K562 (cell line): ENCODE data around the gene GRIK5. TPM values are rescaled to one million over a fixed set of nuclear protein-coding genes. Genes with fewer than 3 reads are reported as not detected.

Experiments used
- ATAC-seq: fragments of 200-7000 bp; cut with Tn5 transposase; 3 replicates; pipeline ENCODE4 v1.9.1; 2020; ENCODE audit warnings: moderate library complexity
- BruUV-seq: library from RNA; stranded (reverse); fragments of 400-500 nt; replicated peaks from 2 replicates; lab custom pipeline; 2021; lab: Mats Ljungman, UMichigan
- CTCF ChIA-PET: fragments of 300-600 bp; formaldehyde crosslinking; extraction: SDS; loops from one replicate; lab custom pipeline; 2021; ENCODE audit warnings: low intra/inter-chr PET ratio; lab: Yijun Ruan, JAX
- POLR2A ChIA-PET: fragments of 300-600, 350-650 bp; sonication (Branson Sonifier 250); formaldehyde crosslinking; extraction: SDS; loops from one replicate; lab custom pipeline; 2021; ENCODE audit warnings: antibody characterized with exemption, inconsistent platforms; lab: Yijun Ruan, JAX
- DNase-seq, 4 experiments: peaks; one replicate each; pipeline versions ENCODE4 v3.0.0 to v3.0.0-alpha.2; 2011 to 2018; ENCODE audit warnings: low spot score in 3 of 4, mixed read lengths in 3 of 4; ENCODE audit errors: extremely low read depth in 1 of 4
- FAIRE-seq: peaks from 2 replicates; lab custom pipeline; 2011; peaks lifted over from hg19 to GRCh38; lab: Jason Lieb, UNC
- H2AFZ ChIP-seq: 2 replicates; pipeline ENCODE4 v1.6.0; 2011; ENCODE audit warnings: low read depth, low read length, control low read depth, inconsistent platforms
- H3K27ac ChIP-seq: fragments of 200-600 bp; 3 replicates; pipeline ENCODE4 v1.8.0; 2011; ENCODE audit warnings: low read depth, mild to moderate bottlenecking, control low read depth, inconsistent platforms, low read length, moderate library complexity, mixed read lengths; ENCODE audit errors: extremely low read depth
- H3K27me3 ChIP-seq, 2 experiments: fragments of 300-600 bp in 1 of 2; 2 replicates in 1 of 2; 3 replicates in 1 of 2; pipeline versions ENCODE4 v1.6.0 to v1.8.0; 2011; ENCODE audit warnings: inconsistent platforms in 2 of 2, low read length in 2 of 2, mild to moderate bottlenecking in 1 of 2, mixed read lengths in 1 of 2, moderate library complexity in 1 of 2; ENCODE audit not compliant: control insufficient read depth in 2 of 2, insufficient read depth in 2 of 2
- H3K36me3 ChIP-seq: fragments of 300-600 bp; 3 replicates; pipeline ENCODE4 v1.8.0; 2011; ENCODE audit warnings: mild to moderate bottlenecking, low read length, inconsistent platforms; ENCODE audit not compliant: control insufficient read depth, insufficient read depth
- H3K4me1 ChIP-seq, 2 experiments: fragments of 200-600 bp in 1 of 2; replicated peaks in 1 of 2; 2 replicates in 1 of 2; 3 replicates in 1 of 2; pipeline versions ENCODE4 v1.5.1 to v1.8.0; 2011; ENCODE audit warnings: inconsistent platforms in 2 of 2, low read length in 2 of 2, mild to moderate bottlenecking in 1 of 2, mixed read lengths in 1 of 2, moderate library complexity in 1 of 2; ENCODE audit not compliant: control insufficient read depth in 2 of 2, insufficient read depth in 2 of 2
- H3K4me2 ChIP-seq: 2 replicates; pipeline ENCODE4 v1.6.1; 2011; ENCODE audit warnings: low read length, control low read depth, inconsistent platforms, mixed read lengths; ENCODE audit not compliant: insufficient read depth
- H3K4me3 ChIP-seq: fragments of 200-600 bp; sonication (generic), shearing (Covaris generic); 2 replicates; pipeline ENCODE4 v1.5.1; 2016; ENCODE audit warnings: control low read depth, inconsistent platforms
- H3K79me2 ChIP-seq: fragments of 200-600 bp; 3 replicates; pipeline ENCODE4 v1.8.0; 2011; ENCODE audit warnings: low read length, inconsistent platforms; ENCODE audit not compliant: control insufficient read depth, insufficient read depth
- H3K9ac ChIP-seq, 2 experiments: 2 replicates each; pipeline versions ENCODE4 v1.6.0 to v1.6.1; 2011; ENCODE audit warnings: low read depth in 2 of 2, low read length in 2 of 2, control low read depth in 1 of 2, inconsistent platforms in 1 of 2, mild to moderate bottlenecking in 1 of 2, mixed read lengths in 1 of 2; ENCODE audit not compliant: insufficient read depth in 1 of 2
- H3K9me1 ChIP-seq: one replicate; pipeline ENCODE4 v1.6.0; 2011; ENCODE audit warnings: inconsistent platforms, mild to moderate bottlenecking, low read length, moderate library complexity; ENCODE audit not compliant: control insufficient read depth, insufficient read depth
- H3K9me3 ChIP-seq: replicated peaks from 2 replicates; pipeline ENCODE4 v1.5.1; 2011; ENCODE audit warnings: low read depth, low read length, inconsistent platforms; ENCODE audit not compliant: control insufficient read depth, insufficient read depth
- H4K20me1 ChIP-seq: replicated peaks from 2 replicates; pipeline ENCODE4 v1.6.1; 2011; ENCODE audit warnings: low read length, inconsistent platforms, mixed read lengths; ENCODE audit not compliant: control insufficient read depth, insufficient read depth
- CREM ChIP-seq: IDR thresholded peaks from 2 replicates; pipeline ENCODE4 v1.6.1; 2014; ENCODE audit warnings: antibody characterized with exemption, low read depth
- ETV1 ChIP-seq: fragments of 450-650 bp; conservative IDR thresholded peaks from 2 replicates; pipeline ENCODE4 v1.6.1; 2016; ENCODE audit warnings: missing genetic modification characterization, control low read depth, low read depth, missing compliant biosample characterization
- GABPA ChIP-seq: fragments of 200-800 bp; sonication (Bioruptor generic); conservative IDR thresholded peaks from 2 replicates; pipeline ENCODE4 v1.6.1; 2016; ENCODE audit warnings: low read depth, missing genetic modification characterization, missing compliant biosample characterization
- LCOR ChIP-seq: sonication (generic); formaldehyde crosslinking; IDR thresholded peaks from 2 replicates; pipeline ENCODE4 v1.8.0; 2022; ENCODE audit warnings: mild to moderate bottlenecking, missing genetic modification reagents
- MGA ChIP-seq: fragments of 450-650 bp; IDR thresholded peaks from 2 replicates; pipeline ENCODE4 v1.6.1; 2016; ENCODE audit warnings: mild to moderate bottlenecking, moderate library complexity
- PKNOX1 ChIP-seq: fragments of 450-650 bp; IDR thresholded peaks from 2 replicates; pipeline ENCODE4 v1.6.1; 2016
- ZNF121 ChIP-seq: sonication (generic); formaldehyde crosslinking; conservative IDR thresholded peaks from 2 replicates; pipeline ENCODE4 v1.8.0; 2022; ENCODE audit warnings: missing genetic modification reagents
- ZNF707 ChIP-seq: fragments of 250-450 bp; sonication (Bioruptor Pico); conservative IDR thresholded peaks from 2 replicates; pipeline ENCODE4 v1.8.0; 2022; ENCODE audit warnings: inconsistent platforms, mild to moderate bottlenecking, moderate library complexity
- WGBS: fragments of 100-300 bp; shearing (Covaris generic); methylation state at CpG from one replicate; pipeline ENCODE4 v1.1.6; 2016; ENCODE audit warnings: low coverage, mixed read lengths; ENCODE audit not compliant: insufficient coverage; ENCODE audit errors: missing lambda C conversion rate; 5-methylcytosine and 5-hydroxymethylcytosine counted together
- in situ Hi-C: fragments of 300-500 bp; cut with MboI; formaldehyde crosslinking; loops from 4 replicates; pipeline ENCODE4 v1.15.0; 2018; ENCODE audit warnings: inconsistent platforms, mixed read lengths
- intact Hi-C: fragments of 100-400 bp; cut with micrococcal nuclease; formaldehyde crosslinking; loops from 2 replicates; pipeline ENCODE4 v1.14.2; 2022
- polyA plus RNA-seq, 8 experiments: library from polyadenylated mRNA; depleted of rRNA in 4 of 8; stranded (reverse) in 5 of 8; unstranded in 3 of 8; fragments of >200 nt; fragmentation: Nextera tagmentation in 2 of 8; fragmentation: Illumina TruSeq in 1 of 8; extraction: Ambion mirVana in 2 of 8; extraction: Trizol in 1 of 8; gene quantifications; 2 replicates each; pipeline versions ENCODE4 v1.2.1 to v1.2.3, GENCODE V29; 2011 to 2014; ENCODE audit warnings: inconsistent platforms in 1 of 8, missing spikeins in 1 of 8
- total RNA-seq, 7 experiments: library from RNA; depleted of rRNA in 6 of 7; stranded (reverse); fragments of >200 nt in 6 of 7; fragmentation: Illumina TruSeq in 2 of 7; extraction: Trizol in 2 of 7; gene quantifications; 2 replicates each; pipeline versions ENCODE4 v1.2.1 to v1.2.3, GENCODE V29; 2011 to 2021; ENCODE audit warnings: low replicate concordance in 1 of 7

The GRIK5 gene
- total and polyA plus RNA-seq, 9 of the 15 experiments (the other 6 are each of a cell fraction or from before 2014, with no cell fraction given), result 0.04 to 0.55 (median 0.27) TPM; not detected in 2

- ChIA-PET POLR2A (interaction anchor here (0.5 to 1.0 kb wide), 2 partner anchors 9 to 25 kb away, joined by 3 read pairs; no protein-coding TSS in a partner anchor), CTCF (no interaction called here)
- WGBS, result 17% methylated on average over 16 of the region's 21 CpGs
- BruUV-seq, result no TSS peak
- Histone ChIP-seq H3K4me3 (no peak overlapping the region), H3K79me2 (no peaks in the 10 kb centered on the region), H3K4me1 (peaks cover 9 to 20% of the 10 kb centered on the region in 2 experiments; a peak in 4 of 5 replicates), H3K4me2 (no peak overlapping the region; the same call in 1 of the 2 replicates), H3K27me3 (peaks cover 12 to 53% of the 10 kb centered on the region in 2 experiments), H2AFZ (peak overlapping the region; percentile 41; the same call in 1 of the 2 replicates), H3K36me3 (no peaks in the 10 kb centered on the region), H3K27ac (no peak overlapping the region), H3K9me1 (no peaks in the 10 kb centered on the region), H3K9me3 (no peaks in the 10 kb centered on the region), H3K9ac (no peak overlapping the region), H4K20me1 (no peaks in the 10 kb centered on the region; the same call in 1 of the 2 replicates)
- intact Hi-C loops (no loop called here), in situ Hi-C loops (no loop called here)
- FAIRE-seq (no peak), ATAC-seq (peak; percentile 70), DNase-seq (no peak)
- 0 out of 2 replicates have a peak, but pooled peaks have one; percentile 46 for TF ChIP-seq ZNF707
- TF ChIP-seq PKNOX1, result 0 out of 2 replicates have a peak, but pooled peaks have one; percentile 7
- 0 out of 2 replicates have a peak, but pooled peaks have one; percentile 24 for TF ChIP-seq MGA
- no peak for TF ChIP-seq ZNF121 (CRISPR knock-in tag)
- 0 out of 2 replicates have a peak, but pooled peaks have one; percentile 12 for TF ChIP-seq ETV1 (tag)
- peak; percentile 38; the same call in 1 of the 2 replicates for TF ChIP-seq GABPA (tag)
- no peak for TF ChIP-seq LCOR (CRISPR knock-in tag)
- no peak for TF ChIP-seq CREM
Observed at GRCh38 chr19:42003506-42004294, 66.3 kb downstream of the GRIK5 start.
